GM19238 (cell line): ENCODE results near the gene BTN1A1.
"Not testable (repeated sequence)": the region's sequence is repeated elsewhere in the genome, so short reads cannot be mapped to it uniquely, and the experiment has no call there.

Experiments used
- DNase-seq: peaks from one replicate; pipeline ENCODE4 v3.0.0; 2011; ENCODE audit warnings: low spot score; ENCODE audit not compliant: insufficient read length

Gene BTN1A1

DNA sequence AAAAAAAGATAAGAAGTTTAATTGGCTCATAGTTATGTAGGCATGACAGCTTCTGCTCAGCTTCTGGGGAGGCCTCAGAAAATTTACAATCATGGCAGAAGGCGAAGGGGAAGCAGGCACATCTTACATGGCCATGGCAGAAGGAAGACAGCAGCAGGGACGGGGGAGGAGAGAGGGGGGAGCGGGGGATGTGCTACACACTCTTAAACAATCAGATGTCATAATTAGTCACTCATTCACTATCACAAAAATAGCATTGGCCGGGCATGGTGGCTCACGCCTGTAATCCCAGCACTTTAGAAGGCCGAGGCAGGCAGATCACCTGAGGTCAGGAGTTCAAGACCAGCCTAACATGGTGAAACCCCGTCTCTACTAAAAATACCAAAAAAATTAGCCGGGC, 10.9 kb downstream of the BTN1A1 start:
- not testable (repeated sequence) for DNase-seq

DNA sequence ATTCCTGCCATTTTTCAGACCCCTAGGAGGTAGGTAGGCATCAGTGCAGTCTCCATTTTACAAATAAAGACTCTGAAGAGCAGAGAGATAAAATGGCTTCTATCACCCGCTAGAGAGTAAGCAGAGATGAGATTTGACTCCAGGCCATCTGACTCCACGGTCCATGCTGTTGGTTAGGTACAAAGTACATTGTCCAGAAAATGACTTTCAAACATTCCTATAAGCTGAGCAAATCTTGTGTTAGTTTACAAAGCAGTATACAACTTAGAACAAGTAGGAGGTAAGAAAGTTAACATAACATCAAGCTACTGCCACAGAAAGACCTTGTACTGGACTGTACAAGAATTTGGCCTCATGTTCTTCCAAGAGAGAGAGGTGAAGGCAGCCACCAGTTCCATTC, 14.9 kb downstream of the BTN1A1 start:
- no peak for DNase-seq

DNA sequence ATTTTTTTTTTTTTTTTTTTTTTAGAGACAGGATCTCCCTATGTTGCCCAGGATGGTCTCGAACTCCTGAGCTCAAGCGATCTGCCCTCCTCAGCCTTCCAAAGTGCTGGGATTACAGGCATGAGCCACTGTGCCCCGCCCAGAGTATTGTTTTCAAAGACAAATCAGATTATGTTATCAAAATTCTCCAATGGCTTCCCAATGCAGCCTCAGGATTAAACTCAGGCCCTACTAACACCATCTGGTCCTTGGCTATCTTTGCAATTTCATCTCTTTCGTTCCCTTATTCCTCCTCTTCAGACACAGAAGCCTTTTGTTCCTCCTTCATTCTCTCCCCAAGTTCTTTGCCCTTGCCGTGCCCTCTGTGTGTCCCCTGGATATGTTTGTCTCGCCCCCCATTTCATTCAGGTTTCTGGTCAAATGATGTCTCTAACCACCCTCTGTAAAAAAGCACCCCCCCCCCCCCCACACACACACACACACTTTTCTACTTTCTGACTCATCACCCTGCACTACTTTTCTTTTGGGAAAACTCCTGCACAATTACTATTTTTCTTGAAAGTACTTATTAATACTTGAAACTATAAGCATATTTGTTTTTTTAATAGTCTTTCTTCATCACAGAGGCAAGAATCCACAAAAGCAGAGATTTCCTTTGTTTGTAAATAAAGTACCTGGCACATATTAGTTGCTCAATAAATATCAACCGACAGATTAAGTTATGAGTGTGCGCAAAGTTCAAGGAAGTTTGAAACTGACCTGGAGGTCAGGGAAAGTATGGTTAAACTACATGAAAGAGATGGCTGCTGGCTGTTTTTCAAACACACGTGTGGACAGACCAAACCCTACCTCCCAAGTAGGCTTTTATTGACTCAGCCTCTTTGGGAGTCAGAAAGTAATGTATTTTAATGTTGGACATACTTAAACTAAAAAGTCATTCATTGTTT, 16.7 kb downstream of the BTN1A1 start:
- no peak for DNase-seq

DNA sequence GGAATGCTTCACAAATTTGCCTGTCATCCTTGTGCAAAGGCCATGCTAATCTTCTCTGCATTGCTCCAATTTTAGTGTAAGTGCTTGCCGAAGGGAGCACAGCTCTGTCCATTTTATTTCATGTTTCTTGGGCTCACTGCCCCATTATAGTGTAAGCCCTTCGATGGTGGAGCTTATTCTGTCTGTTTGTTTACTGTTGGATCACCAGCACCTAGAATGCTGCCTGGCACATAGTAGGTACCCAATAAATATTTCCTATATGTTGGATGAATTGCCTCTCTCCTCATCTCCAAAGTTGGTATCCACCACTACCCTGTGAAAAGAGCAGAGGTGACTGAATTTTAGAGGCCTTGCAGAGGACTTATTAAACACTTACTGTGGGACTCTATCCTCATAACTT, 19.3 kb downstream of the BTN1A1 start:
- no peak for DNase-seq

DNA sequence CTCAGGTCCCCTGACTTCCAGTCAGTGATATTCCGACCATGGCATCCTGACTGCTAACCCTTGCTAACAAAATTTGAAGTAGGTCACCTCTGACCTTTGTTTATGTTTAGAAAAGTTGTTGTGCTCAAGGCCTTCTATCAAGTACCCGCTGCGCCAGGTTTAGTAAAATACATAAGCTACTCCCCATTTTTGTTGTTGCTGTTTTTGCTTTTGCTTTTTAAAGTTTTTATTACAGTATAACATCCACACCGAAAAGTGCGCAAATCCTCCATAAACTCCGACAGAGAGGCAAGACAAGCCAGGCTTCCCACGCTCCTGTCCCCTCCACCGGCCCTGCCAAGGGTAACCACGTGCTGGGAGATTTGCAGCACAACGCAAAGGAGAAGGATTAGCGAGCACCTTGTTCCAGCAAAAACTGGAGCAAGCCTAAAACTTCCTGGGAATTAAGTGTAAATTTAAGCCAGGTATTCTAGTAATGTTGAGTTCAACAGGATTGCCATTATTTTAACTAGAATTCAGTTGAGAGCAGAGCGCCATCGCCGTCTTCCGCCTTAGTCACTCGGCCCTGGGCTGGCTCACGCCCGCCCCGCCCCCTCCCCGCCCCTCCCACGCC, 20.2 kb downstream of the BTN1A1 start:
- peak; percentile 22 for DNase-seq

DNA sequence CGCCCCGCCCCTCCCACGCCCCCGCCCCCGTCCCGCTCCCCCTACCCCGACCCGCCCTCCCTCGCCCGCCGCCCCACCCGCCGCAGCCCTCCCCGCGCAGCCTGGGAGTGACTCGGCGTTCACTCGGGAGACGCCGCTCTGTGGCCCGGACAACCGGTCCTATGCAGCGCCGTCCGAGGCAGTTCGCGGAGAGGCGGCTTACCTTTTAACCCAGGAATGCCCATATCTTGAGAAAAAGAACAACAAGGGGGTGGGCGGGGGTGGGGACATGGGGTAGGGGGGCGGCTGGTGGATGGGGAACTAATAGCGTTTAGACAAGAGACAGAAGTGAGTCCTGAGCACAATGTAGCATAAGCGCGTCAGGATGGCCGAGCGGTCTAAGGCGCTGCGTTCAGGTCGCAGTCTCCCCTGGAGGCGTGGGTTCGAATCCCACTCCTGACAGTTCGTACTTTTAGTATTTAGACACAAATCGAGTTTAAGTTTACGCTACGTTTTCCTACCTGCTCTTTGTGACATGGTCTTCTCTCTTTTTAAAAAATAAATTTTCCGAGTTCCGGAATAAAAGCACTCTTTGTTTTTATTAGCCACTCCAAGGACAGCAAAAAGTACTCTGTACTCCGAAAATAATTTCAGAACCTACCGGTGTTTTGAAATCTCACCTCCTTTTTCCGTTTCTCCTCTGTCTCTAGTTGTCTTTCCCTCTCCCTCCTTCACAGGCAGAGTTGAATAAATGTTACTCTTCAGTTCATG, 20.9 kb downstream of the BTN1A1 start:
- peak; percentile 90 for DNase-seq

DNA sequence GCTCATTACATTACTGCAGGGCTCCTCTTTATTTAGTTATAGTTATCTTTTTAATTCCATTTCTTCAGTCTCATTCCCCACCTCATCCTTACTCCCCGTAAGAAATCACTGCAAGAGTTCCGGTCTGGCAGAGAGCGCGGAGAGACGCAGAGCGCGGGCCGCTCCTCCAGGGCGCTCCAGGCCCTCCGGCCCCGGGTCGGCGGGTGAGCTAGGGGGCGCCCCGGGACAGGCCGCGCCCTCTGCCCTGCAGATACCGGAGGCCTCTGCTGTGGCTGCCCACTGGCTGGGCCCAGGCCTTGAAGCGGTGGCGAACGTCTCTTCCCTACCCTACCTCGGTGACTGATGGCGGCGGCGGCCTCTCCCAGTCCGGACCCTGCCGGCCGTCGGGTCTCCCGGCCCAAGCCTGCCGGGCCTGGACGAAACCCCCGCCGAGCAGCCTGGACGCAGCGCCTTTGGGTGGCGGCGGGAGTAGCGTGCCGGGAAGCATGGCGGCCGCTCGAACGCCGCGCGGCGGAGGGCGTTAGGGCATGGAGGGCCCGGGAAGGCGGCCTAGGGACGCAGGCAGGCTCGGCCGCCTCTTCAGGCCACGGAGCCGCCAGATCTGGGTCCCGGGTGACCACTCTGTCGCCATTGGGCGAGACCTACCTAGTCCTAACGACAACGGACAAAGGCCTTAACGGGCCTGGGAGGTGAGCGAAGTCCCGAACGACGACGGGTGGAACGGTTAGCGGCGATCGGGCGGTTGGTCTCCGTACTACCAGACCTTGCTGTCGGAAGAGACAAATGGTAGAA, 21.7 kb downstream of the BTN1A1 start:
- peak; percentile 47 for DNase-seq

DNA sequence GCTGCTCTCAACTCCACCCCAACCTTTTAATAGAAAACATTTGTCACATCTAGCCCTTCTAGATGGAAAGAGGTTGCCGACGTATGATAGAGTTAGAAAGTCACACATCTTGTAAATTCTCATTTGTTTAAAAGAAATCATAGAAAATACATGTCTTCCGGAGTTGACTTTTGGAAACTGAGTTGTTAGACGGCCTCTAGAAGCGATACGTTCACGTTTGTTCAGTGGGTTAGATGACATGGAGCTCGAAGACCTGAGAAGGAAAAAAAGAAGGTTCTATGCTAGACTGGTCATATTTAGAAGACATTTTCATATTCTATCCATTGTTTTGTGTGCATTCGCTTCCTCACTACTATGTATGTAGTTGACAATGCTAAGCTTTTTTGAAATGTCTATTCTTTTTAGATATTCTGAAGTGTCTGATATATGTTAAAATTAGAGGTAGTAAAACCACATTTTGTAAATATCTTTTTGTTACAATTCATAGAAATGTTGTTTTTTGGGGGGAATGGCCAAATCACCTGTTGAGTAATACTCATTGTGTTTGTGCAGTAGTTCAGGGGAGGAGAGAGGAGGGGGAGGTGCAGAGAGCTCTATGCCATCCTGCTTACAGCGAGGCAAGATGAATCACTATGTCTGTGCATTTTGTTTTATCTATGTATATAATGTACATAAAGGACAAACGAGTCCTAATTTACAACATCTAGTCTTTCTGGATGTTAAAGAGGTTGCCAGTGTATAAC, 22.6 kb downstream of the BTN1A1 start:
- not testable (repeated sequence) for DNase-seq

DNA sequence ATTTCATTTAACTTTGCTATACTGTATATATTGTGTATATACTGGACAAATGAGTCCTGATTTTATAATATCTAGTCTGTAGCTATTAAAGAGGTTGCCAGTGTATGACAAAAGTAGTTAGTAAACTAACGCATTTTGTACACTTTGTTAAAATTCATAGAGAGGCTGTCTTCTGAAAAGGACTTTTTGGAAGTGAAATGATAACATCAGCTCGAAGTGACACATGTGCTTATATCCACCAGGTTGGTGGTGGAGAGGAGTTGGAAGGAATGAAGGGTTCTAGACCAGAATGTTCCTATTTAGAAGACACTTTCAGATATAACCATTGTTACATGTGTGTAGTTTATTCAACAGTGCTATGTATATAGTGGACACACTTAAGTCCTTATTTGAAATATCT, 24.2 kb downstream of the BTN1A1 start:
- DNase-seq, result not testable (repeated sequence)

DNA sequence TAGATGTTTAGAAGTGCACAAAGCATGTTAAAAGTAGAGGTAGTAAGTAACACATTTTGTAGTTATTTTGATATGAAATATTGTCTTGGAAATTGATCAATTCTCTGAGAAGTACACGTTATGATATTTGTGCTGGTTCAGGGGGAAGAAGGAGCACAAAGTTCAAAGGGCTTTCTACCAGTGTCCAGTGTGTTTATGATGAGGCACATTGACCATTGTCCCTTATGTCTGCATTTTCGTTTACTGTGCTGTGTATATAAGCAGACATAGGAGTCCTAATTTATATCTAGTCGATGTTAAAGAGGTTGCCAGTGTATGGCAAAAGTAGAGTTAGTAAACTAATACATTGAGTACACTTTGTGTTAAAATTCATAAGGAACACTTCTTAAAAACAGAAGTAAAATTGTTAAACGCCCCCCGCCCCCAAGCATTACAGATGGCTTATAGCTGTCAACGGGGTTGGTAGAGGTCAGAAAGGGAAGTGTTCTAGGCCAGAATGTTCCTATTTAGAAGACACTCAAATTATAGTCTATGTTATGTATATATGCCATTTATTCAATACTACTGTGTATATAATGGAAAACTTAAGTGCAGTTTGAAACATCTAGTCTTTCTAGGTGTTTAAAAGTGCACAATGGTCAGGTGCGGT, 24.7 kb downstream of the BTN1A1 start:
- no peak for DNase-seq

DNA sequence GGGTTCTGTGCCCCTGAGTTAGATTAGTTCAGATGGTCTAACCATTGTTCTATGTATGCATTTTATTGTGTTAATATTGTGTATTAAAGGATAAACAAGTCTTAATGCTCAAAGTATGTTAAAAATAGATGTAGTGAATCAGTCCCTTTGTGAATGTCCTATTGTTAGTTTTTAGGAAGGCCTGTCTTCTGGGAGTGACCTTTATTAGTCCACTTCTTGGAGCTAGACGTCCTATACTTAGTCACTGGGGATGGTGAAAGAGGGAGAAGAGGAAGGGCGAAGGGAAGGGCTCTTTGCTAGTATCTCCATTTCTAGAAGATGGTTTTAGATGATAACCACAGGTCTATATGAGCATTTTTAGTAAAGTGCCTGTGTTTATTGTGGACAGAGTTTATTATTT, 25.7 kb downstream of the BTN1A1 start:
- no peak for DNase-seq

DNA sequence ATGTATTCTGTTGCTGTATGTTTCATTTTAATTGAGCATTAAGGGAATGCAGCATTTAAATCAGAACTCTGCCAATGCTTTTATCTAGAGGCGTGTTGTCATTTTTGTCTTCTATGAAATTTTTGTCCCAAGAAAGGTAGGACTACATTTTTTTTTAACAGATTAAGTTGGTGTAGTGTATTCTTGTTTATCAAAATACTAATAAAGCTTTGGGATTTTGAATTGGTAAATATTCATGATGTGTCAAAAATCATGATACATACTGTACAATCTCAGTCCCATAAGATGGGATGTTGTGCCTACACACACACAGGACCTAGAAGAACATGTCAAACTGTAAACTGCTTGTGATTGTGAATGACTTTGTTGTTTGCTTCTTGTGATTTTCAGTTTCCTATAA, 26.8 kb downstream of the BTN1A1 start:
- no peak for DNase-seq

DNA sequence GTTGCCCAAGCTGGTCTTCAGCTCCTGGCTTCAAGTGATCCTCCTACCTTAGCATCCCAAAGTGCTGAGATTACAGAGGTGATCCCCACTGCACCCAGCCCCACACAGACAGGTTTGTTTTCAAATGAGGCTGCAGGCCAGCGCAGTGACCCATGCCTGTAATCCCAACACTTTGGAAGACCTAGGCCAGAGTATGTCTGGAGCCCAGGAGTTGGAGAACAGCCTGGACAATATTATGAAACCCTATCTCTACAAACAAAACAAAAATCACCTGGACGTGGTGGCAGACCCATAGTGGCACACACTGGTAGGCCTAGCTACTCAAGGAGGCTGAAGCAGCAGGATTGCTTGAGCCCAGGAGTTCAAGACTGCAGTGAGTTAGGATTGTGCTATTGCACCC, 30.1 kb downstream of the BTN1A1 start:
- DNase-seq, result no peak

DNA sequence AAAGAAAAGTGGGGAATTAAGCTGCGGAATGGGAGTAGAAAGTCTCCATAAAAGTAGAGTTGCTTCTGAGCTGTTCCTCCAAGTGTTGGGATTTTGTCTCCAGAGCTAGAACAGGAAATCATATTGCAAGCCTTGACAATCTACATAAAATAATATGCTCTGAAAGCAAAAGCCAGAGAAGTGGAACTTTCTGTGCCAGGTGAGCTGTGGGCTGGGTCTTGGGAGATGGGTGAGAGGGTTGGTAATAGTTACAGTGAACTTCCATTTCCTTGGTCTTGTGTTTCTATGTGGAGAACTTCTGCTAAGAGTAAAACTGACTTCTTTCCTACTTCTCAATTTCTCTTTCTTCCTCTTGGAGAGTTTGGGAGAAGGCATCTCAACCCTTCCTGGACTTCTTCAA, 31.8 kb downstream of the BTN1A1 start:
- DNase-seq, result no peak

DNA sequence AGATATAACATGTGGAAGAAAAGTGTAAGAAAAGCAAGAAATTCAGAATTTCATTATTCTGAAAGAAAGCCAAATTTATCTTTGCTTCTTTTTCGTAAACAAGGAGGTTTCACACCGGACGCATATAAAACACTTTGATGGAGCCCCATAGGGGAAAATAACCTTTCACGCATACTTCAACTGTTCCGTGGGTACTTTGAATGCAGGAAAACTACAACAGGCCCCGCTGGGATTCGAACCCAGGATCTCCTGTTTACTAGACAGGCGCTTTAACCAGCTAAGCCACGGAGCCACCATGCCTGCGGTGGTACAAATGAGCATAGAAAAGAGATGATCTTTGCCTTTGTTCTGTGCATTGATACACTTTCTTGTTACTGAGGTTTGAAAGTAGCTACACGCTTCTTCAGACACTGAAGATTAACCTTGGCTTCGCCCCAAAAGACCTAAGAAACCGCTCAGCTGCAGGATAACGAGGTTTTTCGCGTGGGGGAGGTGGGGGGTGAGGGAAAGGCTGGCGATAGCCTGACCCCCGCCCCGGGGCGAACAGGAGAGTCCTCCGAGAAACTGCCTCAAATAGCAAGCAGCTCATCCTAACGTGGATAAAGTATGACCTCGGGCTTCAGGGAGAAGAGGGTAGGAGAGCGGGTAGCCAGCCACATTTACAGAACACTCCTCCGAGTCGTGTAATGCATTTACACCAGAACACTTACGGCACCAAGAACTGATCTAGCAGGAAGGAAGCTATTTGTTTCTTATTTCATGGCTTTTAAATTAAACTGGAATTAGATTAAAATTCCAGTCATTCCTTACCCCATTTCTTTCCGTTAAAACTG, 32.8 kb downstream of the BTN1A1 start:
- peak; percentile 22 for DNase-seq

DNA sequence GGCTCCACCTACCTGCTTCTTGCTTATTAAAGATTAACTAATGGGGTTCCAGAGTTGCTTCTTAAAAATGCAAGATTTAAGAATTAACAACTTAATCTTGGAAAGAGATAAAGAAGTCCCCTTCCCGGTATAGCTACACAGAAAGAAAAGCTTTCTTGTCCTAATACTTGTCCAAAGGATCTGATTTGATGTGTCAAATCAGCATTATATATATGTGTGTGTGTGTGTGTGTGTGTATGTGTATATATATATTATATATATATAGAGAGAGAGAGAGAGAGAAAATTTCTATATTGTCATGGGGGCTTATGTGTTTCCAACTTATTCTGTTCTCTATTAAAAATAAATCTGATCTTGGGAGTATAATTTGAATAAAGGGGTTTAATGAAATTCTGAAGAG, 33.4 kb downstream of the BTN1A1 start:
- no peak for DNase-seq

DNA sequence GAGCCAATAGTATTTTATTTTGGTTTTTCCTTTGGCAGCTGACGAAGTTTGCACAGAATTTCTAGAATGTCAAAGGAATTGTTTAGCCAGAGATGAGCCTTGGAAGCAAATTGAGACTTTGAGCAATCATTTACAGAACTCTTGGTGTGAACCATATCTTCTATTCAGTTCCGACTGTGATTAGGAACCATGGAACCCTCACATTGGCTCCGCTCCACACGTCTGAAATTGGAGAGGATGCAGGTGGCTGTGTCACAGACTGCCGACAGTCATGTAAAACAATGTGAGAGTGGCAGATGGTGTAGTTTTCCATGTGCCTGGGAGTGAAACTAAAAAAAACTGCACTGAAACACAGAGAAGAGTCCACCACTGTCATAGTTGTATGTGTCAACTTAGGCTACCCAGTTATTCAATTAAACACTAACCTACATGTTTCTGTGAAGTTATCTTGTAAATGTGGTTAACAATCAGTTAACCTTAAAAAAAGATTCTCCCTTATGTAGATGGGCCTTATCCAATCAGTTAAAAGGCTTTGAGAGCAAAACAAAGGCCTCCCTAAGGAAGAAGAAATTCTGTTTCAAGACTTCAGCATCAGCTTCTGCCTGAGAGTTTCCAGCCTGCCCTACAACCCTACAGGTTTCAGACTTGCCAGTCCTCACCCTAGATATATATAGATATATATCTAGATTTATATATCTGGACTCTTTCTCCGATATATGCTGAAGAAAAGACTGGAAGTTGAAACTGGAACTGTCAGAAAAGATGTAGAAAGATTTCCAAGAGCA, 34.8 kb downstream of the BTN1A1 start:
- DNase-seq, result no peak

DNA sequence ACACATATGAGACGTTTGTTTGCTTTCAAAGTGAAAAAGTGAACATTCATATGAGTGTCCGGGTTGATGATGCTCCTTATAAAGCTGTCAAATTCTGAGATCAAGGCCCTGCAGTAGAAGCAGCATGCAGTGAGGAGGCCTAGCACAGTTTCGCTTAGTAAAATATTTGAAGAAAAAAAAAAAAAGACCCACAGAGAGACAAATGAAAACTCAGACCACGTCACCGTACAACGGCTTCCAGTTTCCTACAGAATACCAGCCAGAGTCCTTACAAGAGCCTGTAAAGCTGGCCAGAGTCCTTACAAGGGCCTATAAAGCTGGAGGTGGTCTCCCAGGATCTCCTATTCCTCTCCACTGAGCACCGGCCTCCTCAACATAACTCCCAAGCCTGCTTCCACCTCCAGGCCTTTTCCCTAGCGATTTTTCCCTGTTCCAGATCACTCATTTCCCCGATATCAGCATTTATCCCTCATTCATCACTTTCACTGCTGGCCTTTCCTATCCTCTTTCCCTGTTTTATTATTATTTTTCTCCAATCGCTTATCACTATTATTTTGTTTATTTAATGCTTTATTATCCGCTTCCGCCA, 36.6 kb downstream of the BTN1A1 start:
- no peak for DNase-seq
